ENCODE results near the gene TMEM132A. TPM values are rescaled to one million over a fixed set of nuclear protein-coding genes. Genes with fewer than 3 reads are reported as not detected.

Gene TMEM132A
- total and polyA plus RNA-seq, 9 of the 15 experiments (the other 6 are each of a cell fraction or from before 2014, with no cell fraction given): 0.04 to 1.1 (median 0.18) TPM; not detected in 4

DNA sequence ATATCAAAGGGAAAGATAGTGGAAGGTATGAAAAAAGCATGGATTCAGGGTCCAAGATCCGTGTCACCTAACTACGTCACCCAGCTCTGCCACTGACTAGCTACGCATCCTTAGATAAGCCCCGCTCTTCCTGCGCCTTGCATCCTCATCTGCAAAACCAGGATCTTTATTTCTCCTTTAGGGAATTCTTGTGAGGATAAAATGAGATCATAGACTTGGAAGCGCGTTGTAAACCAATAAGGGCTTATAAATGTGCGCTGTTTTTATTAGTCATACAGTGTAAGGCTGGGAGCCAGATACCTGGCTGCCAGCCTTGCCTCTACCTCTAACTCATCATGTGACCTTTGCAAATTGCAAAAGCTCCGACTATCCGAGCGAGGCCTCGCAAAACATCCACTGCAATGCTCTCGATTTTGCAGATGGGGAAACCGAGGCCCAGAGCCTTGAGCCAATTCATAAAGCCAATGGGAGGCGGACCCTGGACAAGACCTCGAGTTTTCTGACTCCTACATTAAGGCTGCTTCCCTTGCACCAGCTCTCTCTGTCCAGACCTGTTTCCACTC, 18.6 kb upstream of the TMEM132A start:
- BruUV-seq (replicated peaks): no TSS peak
- intact Hi-C loops (cut with micrococcal nuclease): no loop called here
- H3K4me3 ChIP-seq: peak overlapping the region; percentile 92
- FAIRE-seq: peak; percentile 89
- H2AFZ ChIP-seq (ENCODE audit: low read depth, low read length): peak overlapping the region; percentile 64
- WGBS (ENCODE audit: insufficient coverage, low coverage, missing lambda C conversion rate): under 1% methylated on average over 16 of the region's 16 CpGs
- peaks cover 7% of the 10 kb centered on the region for H3K9me3 ChIP-seq (replicated peaks; ENCODE audit: control insufficient read depth, insufficient read depth, low read depth, low read length)
- H3K79me2 ChIP-seq (ENCODE audit: control insufficient read depth, insufficient read depth, low read length): peaks cover 43% of the 10 kb centered on the region
- H4K20me1 ChIP-seq (replicated peaks; ENCODE audit: control insufficient read depth, insufficient read depth, low read length): peaks cover 27% of the 10 kb centered on the region
- peak overlapping the region; percentile 93 for H3K4me2 ChIP-seq (ENCODE audit: insufficient read depth, low read length)
- peaks cover 5 to 14% of the 10 kb centered on the region in 2 experiments; a peak in 4 of 5 replicates for H3K4me1 ChIP-seq (replicated peaks in 1 of 2; ENCODE audit: control insufficient read depth in 2 of 2, insufficient read depth in 2 of 2, low read length in 2 of 2)
- peaks cover 47% of the 10 kb centered on the region for H3K36me3 ChIP-seq (ENCODE audit: control insufficient read depth, insufficient read depth, low read length)
- in situ Hi-C loops (cut with MboI): no loop called here
- POLR2A ChIA-PET: interaction anchor here (0.6 to 2.7 kb wide), 10 partner anchors 10 to 80 kb away, joined by 3 to 14 read pairs (median 4); partner anchors contain the start of gene PTGDR2
- peak overlapping the region; percentile 91 for H3K27ac ChIP-seq (ENCODE audit: extremely low read depth, low read depth, low read length)
- peak overlapping the region; percentile 95 to 98 for H3K9ac ChIP-seq (ENCODE audit: insufficient read depth in 1 of 2, low read depth in 2 of 2, low read length in 2 of 2)
- no peaks in the 10 kb centered on the region for H3K27me3 ChIP-seq (ENCODE audit: control insufficient read depth in 2 of 2, insufficient read depth in 2 of 2, low read length in 2 of 2)
- CTCF ChIA-PET (ENCODE audit: low intra/inter-chr PET ratio): no interaction called here
- peak; percentile 29 for ATAC-seq
- peak in 2 of 4 experiments; percentile 42 to 58 for DNase-seq (ENCODE audit: extremely low read depth in 1 of 4, low spot score in 3 of 4)
- peaks cover 3% of the 10 kb centered on the region for H3K9me1 ChIP-seq (ENCODE audit: control insufficient read depth, insufficient read depth, low read length)
- TF ChIP-seq L3MBTL2 (IDR thresholded peaks at IDR 0.05) (no peak), CAMTA2 (CRISPR knock-in tag; conservative IDR thresholded peaks at IDR 0.05) (no peak), TFE3 (CRISPR knock-in tag; IDR thresholded peaks at IDR 0.05) (peak; percentile 63), ZNF699 (CRISPR knock-in tag; IDR thresholded peaks at IDR 0.05; ENCODE audit: insufficient replicate concordance) (no peak), TAF7 (tag; IDR thresholded peaks at IDR 0.05) (no peak), JUND (IDR thresholded peaks at IDR 0.05; ENCODE audit: borderline replicate concordance, low read depth, low read length) (no peak), JUND (tag; IDR thresholded peaks at IDR 0.05; ENCODE audit: borderline replicate concordance, low read depth, low read length) (peak; percentile 33; the same call in 1 of the 3 replicates), HMG20A (CRISPR knock-in tag; conservative IDR thresholded peaks at IDR 0.05) (no peak), MECOM (CRISPR knock-in tag; IDR thresholded peaks at IDR 0.05) (no peak), NFATC3 (IDR thresholded peaks at IDR 0.05) (no peak), TSC22D4 (tag; IDR thresholded peaks at IDR 0.05) (no peak), CBX8 (IDR thresholded peaks at IDR 0.05; ENCODE audit: borderline replicate concordance, extremely low read depth, low read depth, low read length, poor library complexity, severe bottlenecking) (no peak), KLF16 (IDR thresholded peaks at IDR 0.05) (no peak)
- TF ChIP-seq, protein P1, sequence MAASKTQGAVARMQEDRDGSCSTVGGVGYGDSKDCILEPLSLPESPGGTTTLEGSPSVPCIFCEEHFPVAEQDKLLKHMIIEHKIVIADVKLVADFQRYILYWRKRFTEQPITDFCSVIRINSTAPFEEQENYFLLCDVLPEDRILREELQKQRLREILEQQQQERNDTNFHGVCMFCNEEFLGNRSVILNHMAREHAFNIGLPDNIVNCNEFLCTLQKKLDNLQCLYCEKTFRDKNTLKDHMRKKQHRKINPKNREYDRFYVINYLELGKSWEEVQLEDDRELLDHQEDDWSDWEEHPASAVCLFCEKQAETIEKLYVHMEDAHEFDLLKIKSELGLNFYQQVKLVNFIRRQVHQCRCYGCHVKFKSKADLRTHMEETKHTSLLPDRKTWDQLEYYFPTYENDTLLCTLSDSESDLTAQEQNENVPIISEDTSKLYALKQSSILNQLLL (CRISPR knock-in tag; IDR thresholded peaks at IDR 0.05; ENCODE audit: borderline replicate concordance): no peak
- TF ChIP-seq, protein P2, sequence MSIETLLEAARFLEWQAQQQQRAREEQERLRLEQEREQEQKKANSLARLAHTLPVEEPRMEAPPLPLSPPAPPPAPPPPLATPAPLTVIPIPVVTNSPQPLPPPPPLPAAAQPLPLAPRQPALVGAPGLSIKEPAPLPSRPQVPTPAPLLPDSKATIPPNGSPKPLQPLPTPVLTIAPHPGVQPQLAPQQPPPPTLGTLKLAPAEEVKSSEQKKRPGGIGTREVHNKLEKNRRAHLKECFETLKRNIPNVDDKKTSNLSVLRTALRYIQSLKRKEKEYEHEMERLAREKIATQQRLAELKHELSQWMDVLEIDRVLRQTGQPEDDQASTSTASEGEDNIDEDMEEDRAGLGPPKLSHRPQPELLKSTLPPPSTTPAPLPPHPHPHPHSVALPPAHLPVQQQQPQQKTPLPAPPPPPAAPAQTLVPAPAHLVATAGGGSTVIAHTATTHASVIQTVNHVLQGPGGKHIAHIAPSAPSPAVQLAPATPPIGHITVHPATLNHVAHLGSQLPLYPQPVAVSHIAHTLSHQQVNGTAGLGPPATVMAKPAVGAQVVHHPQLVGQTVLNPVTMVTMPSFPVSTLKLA (conservative IDR thresholded peaks at IDR 0.05): no peak
- TF ChIP-seq, protein P3, sequence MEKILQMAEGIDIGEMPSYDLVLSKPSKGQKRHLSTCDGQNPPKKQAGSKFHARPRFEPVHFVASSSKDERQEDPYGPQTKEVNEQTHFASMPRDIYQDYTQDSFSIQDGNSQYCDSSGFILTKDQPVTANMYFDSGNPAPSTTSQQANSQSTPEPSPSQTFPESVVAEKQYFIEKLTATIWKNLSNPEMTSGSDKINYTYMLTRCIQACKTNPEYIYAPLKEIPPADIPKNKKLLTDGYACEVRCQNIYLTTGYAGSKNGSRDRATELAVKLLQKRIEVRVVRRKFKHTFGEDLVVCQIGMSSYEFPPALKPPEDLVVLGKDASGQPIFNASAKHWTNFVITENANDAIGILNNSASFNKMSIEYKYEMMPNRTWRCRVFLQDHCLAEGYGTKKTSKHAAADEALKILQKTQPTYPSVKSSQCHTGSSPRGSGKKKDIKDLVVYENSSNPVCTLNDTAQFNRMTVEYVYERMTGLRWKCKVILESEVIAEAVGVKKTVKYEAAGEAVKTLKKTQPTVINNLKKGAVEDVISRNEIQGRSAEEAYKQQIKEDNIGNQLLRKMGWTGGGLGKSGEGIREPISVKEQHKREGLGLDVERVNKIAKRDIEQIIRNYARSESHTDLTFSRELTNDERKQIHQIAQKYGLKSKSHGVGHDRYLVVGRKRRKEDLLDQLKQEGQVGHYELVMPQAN (IDR thresholded peaks at IDR 0.05; ENCODE audit: borderline replicate concordance): no peak
